ENCODE data around the gene IRF5. TPM values are rescaled to one million over a fixed set of nuclear protein-coding genes. Genes with fewer than 3 reads are reported as not detected.

Gene IRF5
- total RNA-seq, 1 experiment from 2014 or later, result 0.74 TPM

DNA sequence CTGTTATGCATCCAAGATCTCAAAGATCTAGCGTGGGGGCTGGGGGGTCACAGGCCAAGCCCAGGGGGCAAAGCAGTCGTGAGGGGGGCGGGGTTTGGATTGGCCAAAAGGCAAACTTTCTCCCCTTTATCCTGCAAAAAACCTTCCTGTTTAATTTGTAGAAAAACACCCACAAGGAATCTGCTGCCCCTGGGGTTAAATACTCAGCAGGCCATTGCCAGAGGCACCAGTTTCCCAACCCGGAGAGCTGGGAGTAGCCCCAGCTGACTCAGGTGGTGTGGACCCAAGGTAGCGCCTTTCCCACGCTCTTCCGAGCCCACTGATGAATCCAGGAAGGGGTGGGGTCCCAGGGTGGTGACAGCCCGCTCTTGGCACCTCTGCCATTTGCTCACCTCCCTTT, 48.6 kb upstream of the IRF5 start:
- no peaks in the 10 kb centered on the region for H3K79me2 ChIP-seq (ENCODE audit: insufficient read depth, low read length)
- TF ChIP-seq, protein P1, sequence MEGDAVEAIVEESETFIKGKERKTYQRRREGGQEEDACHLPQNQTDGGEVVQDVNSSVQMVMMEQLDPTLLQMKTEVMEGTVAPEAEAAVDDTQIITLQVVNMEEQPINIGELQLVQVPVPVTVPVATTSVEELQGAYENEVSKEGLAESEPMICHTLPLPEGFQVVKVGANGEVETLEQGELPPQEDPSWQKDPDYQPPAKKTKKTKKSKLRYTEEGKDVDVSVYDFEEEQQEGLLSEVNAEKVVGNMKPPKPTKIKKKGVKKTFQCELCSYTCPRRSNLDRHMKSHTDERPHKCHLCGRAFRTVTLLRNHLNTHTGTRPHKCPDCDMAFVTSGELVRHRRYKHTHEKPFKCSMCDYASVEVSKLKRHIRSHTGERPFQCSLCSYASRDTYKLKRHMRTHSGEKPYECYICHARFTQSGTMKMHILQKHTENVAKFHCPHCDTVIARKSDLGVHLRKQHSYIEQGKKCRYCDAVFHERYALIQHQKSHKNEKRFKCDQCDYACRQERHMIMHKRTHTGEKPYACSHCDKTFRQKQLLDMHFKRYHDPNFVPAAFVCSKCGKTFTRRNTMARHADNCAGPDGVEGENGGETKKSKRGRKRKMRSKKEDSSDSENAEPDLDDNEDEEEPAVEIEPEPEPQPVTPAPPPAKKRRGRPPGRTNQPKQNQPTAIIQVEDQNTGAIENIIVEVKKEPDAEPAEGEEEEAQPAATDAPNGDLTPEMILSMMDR (conservative IDR thresholded peaks at IDR 0.05), result no peak
- no peaks in the 10 kb centered on the region; a peak in 1 of 7 replicates for H3K36me3 Mint-ChIP-seq (ENCODE audit: insufficient read depth in 1 of 3, low read depth in 3 of 3)
- no peaks in the 10 kb centered on the region for H3K27me3 ChIP-seq (ENCODE audit: insufficient read depth, low read length)
- H3K4me3 Mint-ChIP-seq, result no peak overlapping the region
- H4K5ac ChIP-seq (ENCODE audit: insufficient read length, low read depth, low read length), result no peak overlapping the region
- H3T11ph ChIP-seq (ENCODE audit: low read length), result no peak overlapping the region
- H3K4ac ChIP-seq (ENCODE audit: low read depth, low read length), result no peak overlapping the region
- peaks cover 9% of the 10 kb centered on the region for H3K23me2 ChIP-seq (ENCODE audit: insufficient read length, low read depth, low read length, poor library complexity, severe bottlenecking)
- no peaks in the 10 kb centered on the region for H3K4me1 ChIP-seq (ENCODE audit: insufficient read depth, low read length)
- H3K18ac ChIP-seq (ENCODE audit: insufficient read length, low read depth, low read length), result no peak overlapping the region
- H3K27ac ChIP-seq (ENCODE audit: insufficient read length, low read depth, low read length), result no peak overlapping the region
- H2BK120ac ChIP-seq (ENCODE audit: low read depth, low read length, poor library complexity, severe bottlenecking), result no peak overlapping the region
- H2BK15ac ChIP-seq (ENCODE audit: low read depth, low read length), result no peak overlapping the region
- no CpG with 5 or more reads among the region's 8 CpGs for WGBS (ENCODE audit: extremely low coverage, insufficient read length, low lambda C conversion rate)
- no peak overlapping the region for H4K91ac ChIP-seq (ENCODE audit: insufficient read length, low read depth, low read length)
- H3K79me1 ChIP-seq (ENCODE audit: insufficient read depth, low read depth, low read length, poor library complexity, severe bottlenecking), result no peaks in the 10 kb centered on the region
- no peaks in the 10 kb centered on the region for H4K20me1 ChIP-seq (ENCODE audit: control insufficient read depth, insufficient read depth, insufficient read length)
- H4K8ac ChIP-seq (replicated peaks; ENCODE audit: insufficient read length, low read depth, low read length), result no peak overlapping the region
- H3K4me2 ChIP-seq (ENCODE audit: insufficient read depth, insufficient read length, low read length), result no peak overlapping the region
- no peak overlapping the region for H3K9ac ChIP-seq (ENCODE audit: extremely low read depth, insufficient read length, low read length)
- H3K4me1 Mint-ChIP-seq, result peaks cover 3 to 5% of the 10 kb centered on the region in 2 experiments; a peak in 3 of 4 replicates
- no peak overlapping the region for H2BK20ac ChIP-seq (ENCODE audit: low read depth, low read length, poor library complexity, severe bottlenecking)
- no peak overlapping the region for H2BK5ac ChIP-seq (ENCODE audit: insufficient read length, low read length)
- no peak overlapping the region for H2AFZ ChIP-seq (ENCODE audit: low read length)
- H3K14ac ChIP-seq (ENCODE audit: insufficient read depth, low read length), result no peak overlapping the region
- no peak for DNase-seq
- H3K27ac Mint-ChIP-seq, result peak overlapping the region in 1 of 3 experiments; percentile 44; a peak in 3 of 7 replicates
- H2AK5ac ChIP-seq (ENCODE audit: insufficient read length, low read length), result no peak overlapping the region
- H3K27me3 Mint-ChIP-seq (ENCODE audit: low read depth), result peaks cover 11% of the 10 kb centered on the region
- no peak overlapping the region for H3K23ac ChIP-seq (ENCODE audit: insufficient read length, low read depth, low read length)
- H3K56ac ChIP-seq (ENCODE audit: insufficient read length, low read depth, low read length), result no peak overlapping the region
- no peaks in the 10 kb centered on the region for H3K9me3 ChIP-seq (ENCODE audit: control insufficient read depth, low read depth, low read length)
- H2BK12ac ChIP-seq (ENCODE audit: insufficient read length, low read depth, low read length), result no peak overlapping the region
- H3K9me3 Mint-ChIP-seq, result no peaks in the 10 kb centered on the region

All from H9 (cell line).